ENCODE results near the gene DNAJC5.

The DNAJC5 gene

GRCh38 chr20:63891061-63892002 lies 3.6 kb upstream of the DNAJC5 start:
- H3K4me3 ChIP-seq (ENCODE audit: low read length): no peak overlapping the region
- no peak for DNase-seq (ENCODE audit: low read depth)
- TF ChIP-seq CTCF (conservative IDR thresholded peaks at IDR 0.05; ENCODE audit: low read length): no peak

GRCh38 chr20:63892402-63892801 lies 2.5 kb upstream of the DNAJC5 start:
- no peak for TF ChIP-seq CTCF (conservative IDR thresholded peaks at IDR 0.05; ENCODE audit: low read length)
- no peak overlapping the region for H3K4me3 ChIP-seq (ENCODE audit: low read length)
- no peak for DNase-seq (ENCODE audit: low read depth)

GRCh38 chr20:63893999-63894357 lies 948 bp upstream of the DNAJC5 start:
- peak overlapping the region; percentile 59 for H3K4me3 ChIP-seq (ENCODE audit: low read length)
- peak; percentile 15 for DNase-seq (ENCODE audit: low read depth)
- TF ChIP-seq CTCF (conservative IDR thresholded peaks at IDR 0.05; ENCODE audit: low read length): no peak

- DNase-seq (ENCODE audit: low read depth): no peak
- peak overlapping the region; percentile 72 for H3K4me3 ChIP-seq (ENCODE audit: low read length)
Observed at GRCh38 chr20:63895202-63895951, 451 bp downstream of the DNAJC5 start.

GRCh38 chr20:63895952-63896263 lies 982 bp downstream of the DNAJC5 start:
- TF ChIP-seq CTCF (conservative IDR thresholded peaks at IDR 0.05; ENCODE audit: low read length): no peak
- peak overlapping the region; percentile 72 for H3K4me3 ChIP-seq (ENCODE audit: low read length)
- DNase-seq (ENCODE audit: low read depth): peak; percentile 8

More at GRCh38 chr20:63895202-63895951, 451 bp downstream of the DNAJC5 start:
- TF ChIP-seq CTCF (conservative IDR thresholded peaks at IDR 0.05; ENCODE audit: low read length): no peak

GRCh38 chr20:63896264-63897105 lies 1.6 kb downstream of the DNAJC5 start:
- no peak for TF ChIP-seq CTCF (conservative IDR thresholded peaks at IDR 0.05; ENCODE audit: low read length)
- DNase-seq (ENCODE audit: low read depth): peak; percentile 40
- H3K4me3 ChIP-seq (ENCODE audit: low read length): peak overlapping the region; percentile 72
